ENCODE data around the gene TDRD12.
"Not testable (repeated sequence)": the region's sequence is repeated elsewhere in the genome, so short reads cannot be mapped to it uniquely, and the experiment has no call there.

The TDRD12 gene

GRCh38 chr19:32832094-32832493 is 112.5 kb downstream of the TDRD12 start:
- not testable (repeated sequence) for DNase-seq (ENCODE audit: low read depth)

- not testable (repeated sequence) for DNase-seq (ENCODE audit: low read depth)
Measured at GRCh38 chr19:32832825-32833224, 113.3 kb downstream of the TDRD12 start.

- DNase-seq (ENCODE audit: low read depth): not testable (repeated sequence)
Measured at GRCh38 chr19:32833388-32833787, 113.8 kb downstream of the TDRD12 start.

GRCh38 chr19:32837531-32837930 is 118.0 kb downstream of the TDRD12 start:
- DNase-seq (ENCODE audit: low read depth): no peak

- no peak for DNase-seq (ENCODE audit: low read depth)
Measured at GRCh38 chr19:32842061-32842460, 122.5 kb downstream of the TDRD12 start.

GRCh38 chr19:32843716-32844245 is 124.2 kb downstream of the TDRD12 start:
- no peak for DNase-seq (ENCODE audit: low read depth)

- DNase-seq (ENCODE audit: low read depth): not testable (repeated sequence)
Measured at GRCh38 chr19:32848035-32848434, 128.5 kb downstream of the TDRD12 start.

- DNase-seq (ENCODE audit: low read depth): no peak
Measured at GRCh38 chr19:32852216-32852615, 132.6 kb downstream of the TDRD12 start.

GRCh38 chr19:32856818-32857217 is 137.3 kb downstream of the TDRD12 start:
- not testable (repeated sequence) for DNase-seq (ENCODE audit: low read depth)

GRCh38 chr19:32857584-32857983 is 138.0 kb downstream of the TDRD12 start:
- DNase-seq (ENCODE audit: low read depth): no peak

- DNase-seq (ENCODE audit: low read depth): no peak
Measured at GRCh38 chr19:32858155-32858554, 138.6 kb downstream of the TDRD12 start.

GRCh38 chr19:32858559-32858958 is 139.0 kb downstream of the TDRD12 start:
- no peak for DNase-seq (ENCODE audit: low read depth)

- no peak for DNase-seq (ENCODE audit: low read depth)
Measured at GRCh38 chr19:32859591-32859990, 140.0 kb downstream of the TDRD12 start.

- DNase-seq (ENCODE audit: low read depth): no peak
Measured at GRCh38 chr19:32861596-32861995, 142.0 kb downstream of the TDRD12 start.

GRCh38 chr19:32862173-32862572 is 142.6 kb downstream of the TDRD12 start:
- no peak for DNase-seq (ENCODE audit: low read depth)

- DNase-seq (ENCODE audit: low read depth): no peak
Measured at GRCh38 chr19:32862741-32863140, 143.2 kb downstream of the TDRD12 start.

GRCh38 chr19:32863301-32863700 is 143.7 kb downstream of the TDRD12 start:
- DNase-seq (ENCODE audit: low read depth): no peak

- DNase-seq (ENCODE audit: low read depth): no peak
Measured at GRCh38 chr19:32863841-32864240, 144.3 kb downstream of the TDRD12 start.

GRCh38 chr19:32864318-32865007 is 144.9 kb downstream of the TDRD12 start:
- no peak for DNase-seq (ENCODE audit: low read depth)

- no peak for DNase-seq (ENCODE audit: low read depth)
Measured at GRCh38 chr19:32865326-32865725, 145.8 kb downstream of the TDRD12 start.

GRCh38 chr19:32866061-32866460 is 146.5 kb downstream of the TDRD12 start:
- no peak for DNase-seq (ENCODE audit: low read depth)

- DNase-seq (ENCODE audit: low read depth): no peak
Measured at GRCh38 chr19:32866564-32867265, 147.1 kb downstream of the TDRD12 start.

- not testable (repeated sequence) for DNase-seq (ENCODE audit: low read depth)
Measured at GRCh38 chr19:32867436-32867835, 147.9 kb downstream of the TDRD12 start.

Measured in stimulated activated CD8-positive, alpha-beta memory T cell treated with anti-CD3 and anti-CD28 coated beads, Interleukin-4, amount 100 ng/mL, for 24 hours (primary cell).